Testis (tissue), 3 donors: ENCODE measurements around the gene ANO3. TPM values are rescaled to one million over a fixed set of nuclear protein-coding genes. Genes with fewer than 3 reads are reported as not detected.

Experiments used
- DNase-seq: peaks from one replicate; pipeline ENCODE4 v3.0.0-alpha.2; 2019
- H3K27ac ChIP-seq, 2 donors: fragments of 200-600 bp; sonication (generic); one replicate each; pipeline ENCODE4 v1.5.1; 2019
- H3K27me3 ChIP-seq: fragments of 200-600 bp; sonication (generic); one replicate; pipeline ENCODE4 v1.5.1; 2019
- H3K36me3 ChIP-seq: fragments of 200-600 bp; sonication (generic); one replicate; pipeline ENCODE4 v1.5.1; 2017; ENCODE audit warnings: low read depth; ENCODE audit errors: missing control alignments
- H3K4me1 ChIP-seq: fragments of 200-600 bp; sonication (generic); one replicate; pipeline ENCODE4 v1.5.1; 2019
- H3K4me3 ChIP-seq, 2 donors: fragments of 200-600 bp; sonication (generic); one replicate each; pipeline ENCODE4 v1.5.1; 2017 to 2019
- H3K9me3 ChIP-seq: fragments of 200-600 bp; sonication (generic); one replicate; pipeline ENCODE4 v1.5.1; 2017
- POLR2A ChIP-seq: fragments of 450-650 bp; IDR thresholded peaks from one replicate; pipeline ENCODE4 v1.6.1; 2017; ENCODE audit warnings: antibody characterized with exemption, mild to moderate bottlenecking, moderate library complexity
- WGBS, 2 donors: methylation state at CpG; one replicate each; pipeline ENCODE4 v1.1.5; 2018; 5-methylcytosine and 5-hydroxymethylcytosine counted together
- intact Hi-C: fragments of 100-400 bp; cut with DNase I; formaldehyde crosslinking; loops from one replicate; pipeline ENCODE4 v1.15.1; 2023; ENCODE audit warnings: low total_unique reads
- polyA plus RNA-seq: library from polyadenylated mRNA; stranded (reverse); fragments of 350-450 nt; fragmentation: Illumina TruSeq; extraction: RNeasy Lipid Tissue Mini Kit (QIAGEN cat#74804); gene quantifications from one replicate; pipeline ENCODE4 v1.2.3, GENCODE V29; 2014; ENCODE audit warnings: low read depth, low replicate concordance; ENCODE audit not compliant: insufficient read depth
- total RNA-seq, 2 donors: library from RNA; depleted of rRNA; stranded (reverse); fragments of >200 nt; gene quantifications; one replicate each; pipeline ENCODE4 v1.2.3, GENCODE V29; 2016
- TF ChIP-seq, protein P1 (sequence below), 3 experiments: fragments of 450-650 bp in 2 of 3; fragments of 200-600 bp in 1 of 3; sonication (generic) in 1 of 3; IDR thresholded peaks; one replicate each; pipeline ENCODE4 v1.5.1; 2016 to 2019; ENCODE audit warnings: antibody characterized with exemption in 3 of 3, mild to moderate bottlenecking in 2 of 3, moderate library complexity in 1 of 3

Gene ANO3
- total and polyA plus RNA-seq, 3 donors from 2014 or later, result 1.9 to 2.4 (median 2.2) TPM

DNA sequence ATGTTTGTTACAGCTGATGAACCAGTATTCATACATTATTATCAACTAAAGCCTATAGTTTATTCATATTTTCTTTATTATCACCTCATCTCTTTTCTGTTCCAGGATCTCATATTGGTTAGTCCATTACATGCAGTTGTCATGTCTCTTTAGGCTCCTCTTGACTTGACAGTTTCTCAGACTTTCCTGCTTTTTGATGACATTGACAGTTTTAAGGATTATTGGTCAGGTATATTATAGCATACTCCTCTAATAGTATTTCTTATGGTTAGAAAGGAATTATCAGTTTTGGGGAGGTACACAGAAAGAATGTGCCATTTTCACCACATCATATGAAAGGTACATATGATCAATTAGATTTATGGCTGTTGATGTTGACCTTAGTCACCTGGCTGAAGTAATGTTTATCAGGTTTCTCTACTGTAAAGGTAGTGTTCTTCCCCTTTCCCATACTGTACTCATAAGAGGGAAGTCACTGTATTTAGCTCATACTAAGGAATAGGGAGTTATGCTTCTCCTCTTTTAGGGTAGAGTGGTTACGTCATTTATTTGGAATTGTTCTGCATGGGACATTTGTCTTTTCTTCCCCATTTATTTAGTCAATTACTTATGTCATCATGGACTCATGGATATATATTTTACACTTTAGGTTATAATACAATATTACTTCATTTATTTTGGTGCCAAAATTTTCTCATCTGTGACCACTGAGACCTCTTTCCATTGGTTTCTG is 9.4 kb upstream of the ANO3 start:
- Histone ChIP-seq H3K9me3 (no peaks in the 10 kb centered on the region), H3K4me1 (no peaks in the 10 kb centered on the region), H3K4me3 (no peak overlapping the region), H3K27ac (no peak overlapping the region), H3K27me3 (no peaks in the 10 kb centered on the region), H3K36me3 (no peaks in the 10 kb centered on the region)
- 93 to 94% methylated on average over 1 of the region's 1 CpG for WGBS, 2 donors
- TF ChIP-seq, protein P1, sequence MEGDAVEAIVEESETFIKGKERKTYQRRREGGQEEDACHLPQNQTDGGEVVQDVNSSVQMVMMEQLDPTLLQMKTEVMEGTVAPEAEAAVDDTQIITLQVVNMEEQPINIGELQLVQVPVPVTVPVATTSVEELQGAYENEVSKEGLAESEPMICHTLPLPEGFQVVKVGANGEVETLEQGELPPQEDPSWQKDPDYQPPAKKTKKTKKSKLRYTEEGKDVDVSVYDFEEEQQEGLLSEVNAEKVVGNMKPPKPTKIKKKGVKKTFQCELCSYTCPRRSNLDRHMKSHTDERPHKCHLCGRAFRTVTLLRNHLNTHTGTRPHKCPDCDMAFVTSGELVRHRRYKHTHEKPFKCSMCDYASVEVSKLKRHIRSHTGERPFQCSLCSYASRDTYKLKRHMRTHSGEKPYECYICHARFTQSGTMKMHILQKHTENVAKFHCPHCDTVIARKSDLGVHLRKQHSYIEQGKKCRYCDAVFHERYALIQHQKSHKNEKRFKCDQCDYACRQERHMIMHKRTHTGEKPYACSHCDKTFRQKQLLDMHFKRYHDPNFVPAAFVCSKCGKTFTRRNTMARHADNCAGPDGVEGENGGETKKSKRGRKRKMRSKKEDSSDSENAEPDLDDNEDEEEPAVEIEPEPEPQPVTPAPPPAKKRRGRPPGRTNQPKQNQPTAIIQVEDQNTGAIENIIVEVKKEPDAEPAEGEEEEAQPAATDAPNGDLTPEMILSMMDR (IDR thresholded peaks at IDR 0.05), result no peak
- TF ChIP-seq POLR2A, result no peak
- DNase-seq, result no peak
- intact Hi-C loops, result no loop called here

DNA sequence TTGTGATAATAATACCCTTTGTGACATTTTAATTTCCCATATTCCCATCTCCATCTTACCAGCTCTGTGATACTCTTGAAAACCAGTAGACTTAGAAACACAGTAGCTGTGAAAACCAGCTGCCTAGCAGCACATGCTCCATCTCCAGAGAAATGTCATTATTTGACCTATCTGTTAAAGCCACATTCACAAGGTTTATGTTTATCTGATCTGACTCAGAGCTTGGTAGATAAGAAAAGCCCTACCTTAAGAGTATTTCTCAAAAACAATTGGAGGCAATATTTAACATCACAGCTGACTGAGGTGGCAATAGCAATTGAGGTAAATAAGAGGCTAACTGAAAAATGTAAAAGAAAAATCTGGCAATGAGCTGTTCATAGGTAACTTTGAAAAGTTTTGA is 8.1 kb upstream of the ANO3 start:
- intact Hi-C loops, result no loop called here
- Histone ChIP-seq H3K27me3 (no peaks in the 10 kb centered on the region), H3K27ac (no peak overlapping the region), H3K4me1 (no peaks in the 10 kb centered on the region), H3K36me3 (no peaks in the 10 kb centered on the region), H3K9me3 (no peaks in the 10 kb centered on the region), H3K4me3 (no peak overlapping the region)
- TF ChIP-seq, protein P1 (IDR thresholded peaks at IDR 0.05), result no peak
- TF ChIP-seq POLR2A, result no peak
- DNase-seq, result no peak

DNA sequence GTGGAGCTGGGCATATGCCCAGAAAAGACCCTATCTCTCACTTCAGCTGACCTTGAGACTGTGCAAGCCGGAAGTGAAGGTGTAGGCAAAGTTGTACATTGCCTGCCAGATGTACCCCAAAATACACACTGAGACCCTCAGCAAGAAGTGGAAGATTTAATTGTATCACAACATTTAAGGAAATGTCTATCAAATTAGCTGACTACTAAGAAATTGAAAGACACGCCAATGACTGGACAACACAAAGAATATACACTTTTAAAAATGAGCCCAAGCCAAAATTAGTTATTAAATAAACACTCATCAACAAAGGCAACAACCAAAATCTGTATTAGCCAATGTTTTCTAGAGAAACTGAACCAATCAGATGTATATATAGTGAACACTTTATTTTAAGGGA is 7.7 kb upstream of the ANO3 start:
- no peaks in the 10 kb centered on the region for H3K9me3 ChIP-seq
- H3K4me3 ChIP-seq, result no peak overlapping the region
- no peak for DNase-seq
- no peaks in the 10 kb centered on the region for H3K4me1 ChIP-seq
- TF ChIP-seq, protein P1 (IDR thresholded peaks at IDR 0.05), result no peak
- TF ChIP-seq POLR2A, result no peak
- WGBS, 2 donors, result 53 to 65% methylated on average over 2 of the region's 2 CpGs
- no peak overlapping the region for H3K27ac ChIP-seq
- H3K27me3 ChIP-seq, result no peaks in the 10 kb centered on the region
- intact Hi-C loops, result no loop called here
- H3K36me3 ChIP-seq, result no peaks in the 10 kb centered on the region

DNA sequence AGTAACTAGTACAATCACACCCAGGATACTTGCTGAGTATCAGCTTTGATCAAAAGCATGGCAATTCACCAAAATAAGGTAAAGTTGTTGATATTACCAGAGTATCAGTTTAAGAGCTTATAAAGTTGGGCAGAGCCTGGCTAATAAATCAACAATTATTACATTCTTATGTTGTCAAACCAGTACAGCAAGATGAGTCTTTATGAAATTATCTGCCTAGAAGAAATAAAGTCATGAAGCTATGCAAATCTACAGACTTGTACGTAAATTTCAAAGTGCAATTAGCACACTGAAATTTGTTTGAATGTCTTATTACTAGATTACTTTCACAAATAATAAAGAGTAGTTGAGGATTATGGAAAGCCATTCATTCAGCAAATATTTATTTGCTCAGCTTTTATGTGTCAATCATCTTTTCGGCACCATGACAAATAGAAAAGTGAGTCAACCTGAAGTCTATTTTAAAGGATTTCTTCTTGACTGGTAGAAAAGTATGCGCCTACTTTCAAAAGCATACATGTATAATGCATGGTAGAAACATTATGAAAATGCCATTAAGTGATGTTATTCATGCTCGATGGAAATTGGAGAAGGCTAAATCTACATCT is 5.0 kb upstream of the ANO3 start:
- 90 to 92% methylated on average over 4 of the region's 4 CpGs for WGBS, 2 donors
- intact Hi-C loops, result no loop called here
- Histone ChIP-seq H3K9me3 (no peaks in the 10 kb centered on the region), H3K4me3 (no peak overlapping the region), H3K27me3 (no peaks in the 10 kb centered on the region), H3K27ac (no peak overlapping the region), H3K4me1 (no peaks in the 10 kb centered on the region), H3K36me3 (no peaks in the 10 kb centered on the region)
- TF ChIP-seq POLR2A, result no peak
- TF ChIP-seq, protein P1 (IDR thresholded peaks at IDR 0.05), result no peak
- no peak for DNase-seq

DNA sequence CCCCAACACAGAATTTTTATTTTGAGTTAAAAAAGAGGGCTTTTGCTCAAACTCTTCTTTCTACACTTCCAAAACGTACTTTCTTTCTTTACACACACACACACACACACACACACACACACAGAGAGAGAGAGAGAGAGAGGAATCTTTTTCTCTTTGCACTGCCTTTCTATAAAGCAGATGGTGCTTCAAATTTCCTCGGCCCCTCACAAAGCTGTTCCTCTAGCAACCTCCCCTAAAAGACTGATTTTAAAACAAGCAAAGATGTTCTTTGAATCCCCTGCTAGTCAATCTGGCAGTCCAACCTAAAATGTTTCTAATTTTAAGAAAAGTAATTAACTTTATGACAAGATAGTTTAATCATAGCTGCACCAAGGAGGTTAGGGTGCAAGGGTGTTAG is 2.7 kb upstream of the ANO3 start:
- intact Hi-C loops, result no loop called here
- DNase-seq, result no peak
- no peaks in the 10 kb centered on the region for H3K27me3 ChIP-seq
- H3K4me1 ChIP-seq, result no peaks in the 10 kb centered on the region
- WGBS, 2 donors, result 24 to 45% methylated on average over 2 of the region's 2 CpGs
- no peak for TF ChIP-seq POLR2A
- TF ChIP-seq, protein P1 (IDR thresholded peaks at IDR 0.05), result no peak
- no peak overlapping the region for H3K4me3 ChIP-seq
- H3K9me3 ChIP-seq, result no peaks in the 10 kb centered on the region
- H3K36me3 ChIP-seq, result no peaks in the 10 kb centered on the region
- H3K27ac ChIP-seq, result no peak overlapping the region
